ENCODE data around the gene USF2.

The USF2 gene

GRCh38 chr19:35265900-35266519 lies 2.8 kb upstream of the USF2 start:
- no peak for DNase-seq

GRCh38 chr19:35266520-35267352 lies 2.0 kb upstream of the USF2 start:
- peak; percentile 22 for DNase-seq

- DNase-seq, result no peak
Measured at GRCh38 chr19:35267353-35267817, 1.4 kb upstream of the USF2 start.

- peak; percentile 67 for DNase-seq
Measured at GRCh38 chr19:35267818-35268535, 785 bp upstream of the USF2 start.

- DNase-seq, result peak; percentile 71
Measured at GRCh38 chr19:35269438-35270117, 816 bp downstream of the USF2 start.

GRCh38 chr19:35270381-35270811 lies 1.6 kb downstream of the USF2 start:
- DNase-seq, result no peak

- no peak for DNase-seq
Measured at GRCh38 chr19:35271546-35271945, 2.8 kb downstream of the USF2 start.

- DNase-seq, result no peak
Measured at GRCh38 chr19:35272122-35272719, 3.5 kb downstream of the USF2 start.

- no peak for DNase-seq
Measured at GRCh38 chr19:35272954-35273649, 4.3 kb downstream of the USF2 start.

- DNase-seq, result no peak
Measured at GRCh38 chr19:35273686-35274259, 5.0 kb downstream of the USF2 start.

GRCh38 chr19:35274323-35274722 lies 5.6 kb downstream of the USF2 start:
- DNase-seq, result no peak

- no peak for DNase-seq
Measured at GRCh38 chr19:35276706-35277281, 8.0 kb downstream of the USF2 start.

- no peak for DNase-seq
Measured at GRCh38 chr19:35278578-35279284, 10.0 kb downstream of the USF2 start.

- DNase-seq, result no peak
Measured at GRCh38 chr19:35279374-35279773, 10.6 kb downstream of the USF2 start.

GRCh38 chr19:35279985-35280821 lies 11.4 kb downstream of the USF2 start:
- DNase-seq, result peak; percentile 79

- no peak for DNase-seq
Measured at GRCh38 chr19:35281303-35281702, 12.5 kb downstream of the USF2 start.

- DNase-seq, result peak; percentile 55
Measured at GRCh38 chr19:35284153-35285094, 15.7 kb downstream of the USF2 start.

- no peak for DNase-seq
Measured at GRCh38 chr19:35285095-35285449, 16.3 kb downstream of the USF2 start.
